MM.1S (cell line): Measurements from ENCODE around the gene LRRC18.

Source experiments
- CTCF ChIP-seq: fragments of 300-600 bp; sonication (generic); IDR thresholded peaks from 2 replicates; pipeline ENCODE4 v1.5.1; 2016; ENCODE audit warnings: antibody characterized with exemption, low read length, mixed read lengths
- EZH2 ChIP-seq: fragments of 300-600 bp; sonication (generic); optimal IDR thresholded peaks from 2 replicates; pipeline ENCODE3; 2017; ENCODE audit warnings: low read depth, mild to moderate bottlenecking, antibody characterized with exemption, low read length, mixed read lengths

GRCh38 chr10:48976196-48976595 lies 36.6 kb upstream of the LRRC18 start:
- TF ChIP-seq CTCF: peak; percentile 48
- TF ChIP-seq EZH2: no peak
